Activated CD4-positive, CD25-positive, alpha-beta regulatory T cell (primary cell): ENCODE results near the gene RBL1.
A peak's percentile ranks its signal among the peaks of the same experiment; 100 is the strongest.

Experiments
- DNase-seq, 4 experiments: peaks; one replicate each; lab custom pipeline; 2025; lab: John Stamatoyannopoulos, UW

Gene RBL1

DNA sequence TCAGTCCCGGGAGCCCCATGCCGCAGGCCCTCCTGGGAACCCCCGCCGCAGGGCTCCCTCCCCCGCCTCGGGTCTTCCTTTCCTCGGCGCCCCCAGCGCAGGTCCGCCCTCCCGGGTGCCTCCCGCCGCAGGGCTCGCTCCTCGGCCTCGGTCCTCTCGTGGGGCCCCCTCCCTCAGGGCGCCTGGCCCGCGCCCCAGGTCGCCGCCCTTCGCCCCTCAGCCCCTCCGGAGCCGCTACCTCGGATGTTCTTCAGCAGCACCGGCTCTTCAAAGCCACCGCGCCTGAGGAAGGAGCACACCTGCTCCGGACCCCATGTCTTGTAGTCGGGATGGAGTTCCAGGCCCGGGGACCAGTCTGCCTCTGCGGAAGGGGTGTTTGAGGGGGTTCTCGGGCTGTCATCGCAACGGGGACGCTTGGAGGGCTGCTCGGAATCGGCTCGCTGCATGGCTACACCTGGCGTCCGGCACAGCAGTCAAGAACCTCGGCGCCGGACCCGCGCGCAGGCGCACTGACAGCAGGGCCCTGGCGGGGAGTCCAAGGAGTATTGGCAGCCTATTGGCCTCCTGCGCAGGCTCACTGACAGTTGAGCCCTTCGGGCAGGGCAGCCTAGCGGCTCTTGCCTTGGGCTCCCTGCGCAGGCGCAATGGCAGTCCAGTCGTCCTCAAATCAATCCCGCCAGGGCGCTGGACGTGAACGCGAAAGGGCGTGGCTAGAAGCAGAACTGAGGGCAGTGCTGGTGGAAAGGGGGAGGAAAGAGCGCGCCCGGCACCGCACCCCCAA lies 144.4 kb downstream of the RBL1 start, which contains the start of gene SAMHD1:
Gene SAMHD1 (minus strand): TSS at position 511 of the 781 bp plus-strand sequence. CDS start 65 bp downstream, at position 446.
- peak; percentile 68 to 84 (median 80) for DNase-seq

DNA sequence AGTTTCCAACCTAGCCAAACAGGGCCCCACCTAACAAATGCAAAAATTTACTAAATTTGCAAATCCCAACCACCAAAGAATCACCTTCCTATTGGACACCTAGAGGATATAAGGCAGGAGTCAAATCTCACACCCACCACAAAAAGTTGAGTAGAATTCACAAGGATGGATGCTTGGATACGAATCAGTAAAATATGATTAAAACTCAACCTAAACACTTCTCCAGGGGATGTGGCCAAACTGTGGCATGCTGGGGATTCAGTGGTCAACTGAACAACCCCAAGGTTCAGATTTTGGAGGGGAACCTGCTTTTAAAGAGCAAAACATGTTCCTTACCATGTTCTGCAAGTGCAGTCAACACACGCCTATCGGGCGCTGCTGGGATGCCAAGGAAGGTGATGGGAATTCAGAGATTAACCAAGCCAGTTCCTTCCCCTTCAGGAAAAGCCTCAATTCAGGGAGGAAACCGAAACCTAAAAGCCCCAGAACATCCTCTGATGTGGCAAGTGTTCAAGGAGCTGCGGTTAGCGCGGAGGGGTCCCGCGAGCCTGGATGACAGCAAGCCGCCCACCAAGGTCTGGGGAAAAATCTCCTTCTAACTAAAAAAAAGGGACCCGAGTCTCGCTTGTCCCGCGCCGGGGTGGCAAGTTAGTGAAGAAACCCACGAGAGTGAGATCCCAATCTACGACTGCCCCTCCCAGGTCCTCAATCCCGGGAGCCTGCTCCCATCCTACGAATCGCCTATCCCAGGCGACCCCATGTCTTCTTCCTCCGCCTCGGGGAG lies 145.2 kb downstream of the RBL1 start:
- DNase-seq = no peak
